KMS-11 (cell line): ENCODE results near the gene NOTCH2.

Experiments used
- H2AFZ ChIP-seq: fragments of 200-600 bp; sonication (generic); 2 replicates; pipeline ENCODE4 v1.6.1; 2016; ENCODE audit warnings: antibody characterized with exemption, mixed run types, low read depth
- H3K27ac ChIP-seq: fragments of 200-600 bp; sonication (generic); 2 replicates; pipeline ENCODE4 v1.6.1; 2016; ENCODE audit warnings: mild to moderate bottlenecking, mixed run types
- H3K27me3 ChIP-seq: fragments of 200-600 bp; sonication (generic); 2 replicates; pipeline ENCODE4 v1.6.1; 2017; ENCODE audit warnings: mild to moderate bottlenecking, low read depth, mixed run types, moderate library complexity; ENCODE audit not compliant: insufficient read depth
- H3K36me3 ChIP-seq: fragments of 200-600 bp; sonication (generic); 2 replicates; pipeline ENCODE4 v1.6.1; 2017; ENCODE audit warnings: mild to moderate bottlenecking, mixed run types; ENCODE audit not compliant: insufficient read depth
- H3K4me1 ChIP-seq: fragments of 200-600 bp; sonication (generic); 2 replicates; pipeline ENCODE4 v1.6.1; 2016; ENCODE audit warnings: mild to moderate bottlenecking, low read depth, mixed run types; ENCODE audit not compliant: poor library complexity, severe bottlenecking
- H3K4me2 ChIP-seq: fragments of 200-600 bp; sonication (generic); 2 replicates; pipeline ENCODE4 v1.7.0; 2016; ENCODE audit warnings: mild to moderate bottlenecking, mixed run types
- H3K4me3 ChIP-seq: fragments of 200-600 bp; sonication (generic); IDR thresholded peaks from 2 replicates; pipeline ENCODE4 v1.6.1; 2017; ENCODE audit warnings: low read depth, low read length, mixed read lengths; ENCODE audit not compliant: insufficient read depth
- H3K79me2 ChIP-seq: fragments of 200-600 bp; sonication (generic); 2 replicates; pipeline ENCODE4 v1.6.1; 2016; ENCODE audit warnings: low read depth, mixed run types; ENCODE audit not compliant: insufficient read depth
- H3K9ac ChIP-seq: fragments of 200-600 bp; sonication (generic); 2 replicates; pipeline ENCODE4 v1.6.1; 2016; ENCODE audit warnings: mild to moderate bottlenecking, mixed run types
- H4K20me1 ChIP-seq: fragments of 200-600 bp; sonication (generic); 2 replicates; pipeline ENCODE4 v1.6.1; 2016; ENCODE audit warnings: mild to moderate bottlenecking, mixed run types; ENCODE audit not compliant: insufficient read depth
- CTCF ChIP-seq: fragments of 200-600 bp; sonication (generic); conservative IDR thresholded peaks from 2 replicates; pipeline ENCODE4 v1.6.1; 2017; ENCODE audit warnings: low read depth, mild to moderate bottlenecking, antibody characterized with exemption, low read length, moderate library complexity, mixed read lengths

NOTCH2 gene

GRCh38 chr1:119915517-119915916 lies 153.9 kb downstream of the NOTCH2 start:
- TF ChIP-seq CTCF = no peak

GRCh38 chr1:119914071-119914470 lies 155.4 kb downstream of the NOTCH2 start:
- Histone ChIP-seq H3K4me2 (no peak overlapping the region), H3K27ac (no peak overlapping the region), H4K20me1 (no peaks in the 10 kb centered on the region), H3K4me3 (no peak overlapping the region), H3K4me1 (no peaks in the 10 kb centered on the region), H2AFZ (no peak overlapping the region), H3K79me2 (no peaks in the 10 kb centered on the region), H3K9ac (no peak overlapping the region), H3K27me3 (no peaks in the 10 kb centered on the region), H3K36me3 (no peaks in the 10 kb centered on the region)
- no peak for TF ChIP-seq CTCF

More at GRCh38 chr1:119915517-119915916, 153.9 kb downstream of the NOTCH2 start:
- H3K27ac ChIP-seq = no peak overlapping the region
- H3K36me3 ChIP-seq = no peaks in the 10 kb centered on the region
- H4K20me1 ChIP-seq = no peaks in the 10 kb centered on the region
- H3K4me2 ChIP-seq = no peak overlapping the region
- no peak overlapping the region for H2AFZ ChIP-seq
- H3K4me1 ChIP-seq = no peaks in the 10 kb centered on the region
- H3K79me2 ChIP-seq = no peaks in the 10 kb centered on the region
- no peak overlapping the region for H3K9ac ChIP-seq
- H3K27me3 ChIP-seq = no peaks in the 10 kb centered on the region
- no peak overlapping the region for H3K4me3 ChIP-seq

GRCh38 chr1:119912963-119913362 lies 156.5 kb downstream of the NOTCH2 start:
- H3K27me3 ChIP-seq = no peaks in the 10 kb centered on the region
- no peak overlapping the region for H2AFZ ChIP-seq
- no peaks in the 10 kb centered on the region for H3K4me1 ChIP-seq
- H4K20me1 ChIP-seq = no peaks in the 10 kb centered on the region
- no peak overlapping the region for H3K4me3 ChIP-seq
- H3K27ac ChIP-seq = no peak overlapping the region
- H3K4me2 ChIP-seq = no peak overlapping the region
- H3K36me3 ChIP-seq = no peaks in the 10 kb centered on the region
- no peak overlapping the region for H3K9ac ChIP-seq
- no peak for TF ChIP-seq CTCF
- no peaks in the 10 kb centered on the region for H3K79me2 ChIP-seq

- Histone ChIP-seq H3K9ac (no peak overlapping the region), H3K27me3 (no peaks in the 10 kb centered on the region), H2AFZ (no peak overlapping the region), H3K36me3 (no peaks in the 10 kb centered on the region), H3K4me3 (no peak overlapping the region), H3K79me2 (no peaks in the 10 kb centered on the region), H4K20me1 (no peaks in the 10 kb centered on the region), H3K4me2 (no peak overlapping the region), H3K27ac (no peak overlapping the region), H3K4me1 (no peaks in the 10 kb centered on the region)
- TF ChIP-seq CTCF = no peak
Measured at GRCh38 chr1:119911775-119912174, 157.7 kb downstream of the NOTCH2 start.
